Mesendoderm (in vitro differentiated cells): ENCODE measurements around the gene ABCA4.

Experiments
- DNase-seq: peaks from one replicate; pipeline ENCODE4 v3.0.0; 2013
- H2AK5ac ChIP-seq: 2 replicates; pipeline ENCODE4 v1.6.1; 2013; ENCODE audit warnings: low read length, inconsistent platforms
- H2BK120ac ChIP-seq: 2 replicates; pipeline ENCODE4 v1.6.1; 2013; ENCODE audit warnings: low read depth, mild to moderate bottlenecking, low read length, moderate library complexity, mixed read lengths
- H2BK15ac ChIP-seq: replicated peaks from 2 replicates; pipeline ENCODE4 v1.6.1; 2013; ENCODE audit warnings: low read depth, mild to moderate bottlenecking, moderate library complexity
- H2BK5ac ChIP-seq: 2 replicates; pipeline ENCODE4 v1.6.1; 2013; ENCODE audit warnings: low read length, inconsistent platforms
- H3K18ac ChIP-seq: 2 replicates; pipeline ENCODE4 v1.6.1; 2013; ENCODE audit warnings: mild to moderate bottlenecking, low read length, mixed read lengths
- H3K23ac ChIP-seq: one replicate; pipeline ENCODE4 v1.6.1; 2013; ENCODE audit warnings: low read length
- H3K27ac ChIP-seq: 2 replicates; pipeline ENCODE4 v1.5.1; 2013; ENCODE audit warnings: low read depth, mild to moderate bottlenecking, inconsistent platforms, low read length, moderate library complexity
- H3K27me3 ChIP-seq: 2 replicates; pipeline ENCODE4 v1.6.1; 2013; ENCODE audit warnings: low read length, control low read depth, mild to moderate bottlenecking, inconsistent platforms; ENCODE audit not compliant: insufficient read depth, poor library complexity
- H3K36me3 ChIP-seq: 2 replicates; pipeline ENCODE4 v1.6.1; 2013; ENCODE audit warnings: low read length, inconsistent platforms; ENCODE audit not compliant: control insufficient read depth, insufficient read depth
- H3K4ac ChIP-seq: one replicate; pipeline ENCODE4 v1.6.1; 2013; ENCODE audit warnings: low read depth, mild to moderate bottlenecking, low read length, moderate library complexity
- H3K4me1 ChIP-seq: 2 replicates; pipeline ENCODE4 v1.6.1; 2013; ENCODE audit warnings: low read depth, low read length, inconsistent platforms; ENCODE audit not compliant: control insufficient read depth
- H3K4me2 ChIP-seq: 2 replicates; pipeline ENCODE4 v1.6.1; 2013; ENCODE audit warnings: low read length
- H3K4me3 ChIP-seq: 2 replicates; pipeline ENCODE4 v1.5.1; 2013; ENCODE audit warnings: mild to moderate bottlenecking, low read length
- H3K56ac ChIP-seq: one replicate; pipeline ENCODE4 v1.6.1; 2013; ENCODE audit warnings: low read length
- H3K79me1 ChIP-seq: 2 replicates; pipeline ENCODE4 v1.6.1; 2013; ENCODE audit warnings: low read length, inconsistent platforms
- H3K79me2 ChIP-seq: 2 replicates; pipeline ENCODE4 v1.6.1; 2013; ENCODE audit warnings: mild to moderate bottlenecking, low read length; ENCODE audit not compliant: control insufficient read depth, insufficient read depth
- H3K9ac ChIP-seq: 2 replicates; pipeline ENCODE4 v1.6.1; 2013; ENCODE audit warnings: low read length, inconsistent platforms
- H4K5ac ChIP-seq: one replicate; pipeline ENCODE4 v1.6.1; 2013; ENCODE audit warnings: low read length
- H4K8ac ChIP-seq: one replicate; pipeline ENCODE4 v1.6.1; 2013; ENCODE audit warnings: low read depth, mild to moderate bottlenecking, control low read depth, low read length, moderate library complexity
- WGBS: extraction: QIAGEN DNeasy Blood & Tissue Kit; methylation state at CpG from one replicate; pipeline ENCODE4 v1.1.7; 2013; ENCODE audit warnings: low lambda C conversion rate, missing lambda C conversion rate; ENCODE audit not compliant: insufficient coverage; ENCODE audit errors: extremely low coverage; 5-methylcytosine and 5-hydroxymethylcytosine counted together

Gene ABCA4

GRCh38 chr1:94049791-94050190 is 71.2 kb downstream of the ABCA4 start:
- Histone ChIP-seq H3K9ac (no peak overlapping the region), H3K27ac (no peak overlapping the region), H3K4me1 (peaks cover 8% of the 10 kb centered on the region), H4K5ac (no peak overlapping the region), H3K56ac (no peak overlapping the region), H4K8ac (no peak overlapping the region), H2BK120ac (no peak overlapping the region), H3K4me2 (no peak overlapping the region), H3K79me2 (no peaks in the 10 kb centered on the region), H3K4me3 (no peak overlapping the region), H2BK5ac (no peak overlapping the region), H2BK15ac (no peak overlapping the region), H2AK5ac (no peak overlapping the region), H3K18ac (no peak overlapping the region), H3K4ac (no peak overlapping the region), H3K36me3 (no peaks in the 10 kb centered on the region), H3K23ac (no peak overlapping the region), H3K79me1 (no peaks in the 10 kb centered on the region), H3K27me3 (no peaks in the 10 kb centered on the region)
- WGBS, result no CpG with 5 or more reads among the region's 3 CpGs
- no peak for DNase-seq

- Histone ChIP-seq H2BK15ac (no peak overlapping the region), H3K56ac (peak overlapping the region; percentile 44), H3K18ac (no peak overlapping the region), H3K23ac (no peak overlapping the region), H2AK5ac (no peak overlapping the region), H2BK5ac (no peak overlapping the region), H3K79me1 (no peaks in the 10 kb centered on the region), H3K4me1 (peaks cover 8% of the 10 kb centered on the region), H4K5ac (no peak overlapping the region), H3K9ac (no peak overlapping the region), H2BK120ac (no peak overlapping the region), H3K27ac (no peak overlapping the region), H3K79me2 (no peaks in the 10 kb centered on the region), H3K4me3 (no peak overlapping the region), H3K36me3 (no peaks in the 10 kb centered on the region), H4K8ac (no peak overlapping the region), H3K4me2 (no peak overlapping the region), H3K4ac (no peak overlapping the region), H3K27me3 (no peaks in the 10 kb centered on the region)
- DNase-seq, result peak; percentile 50
- WGBS, result no CpG with 5 or more reads among the region's 11 CpGs
These were observed 72.4 kb downstream of the ABCA4 start for GRCh38 chr1:94048413-94049164.

- Histone ChIP-seq H3K27me3 (no peaks in the 10 kb centered on the region), H2BK15ac (no peak overlapping the region), H3K4me3 (no peak overlapping the region), H3K9ac (no peak overlapping the region), H3K4me2 (no peak overlapping the region), H3K27ac (no peak overlapping the region), H3K79me2 (no peaks in the 10 kb centered on the region), H3K79me1 (no peaks in the 10 kb centered on the region), H2AK5ac (no peak overlapping the region), H3K56ac (no peak overlapping the region), H4K8ac (no peak overlapping the region), H3K18ac (no peak overlapping the region), H3K4ac (no peak overlapping the region), H4K5ac (no peak overlapping the region), H3K36me3 (no peaks in the 10 kb centered on the region), H2BK120ac (no peak overlapping the region), H3K23ac (no peak overlapping the region), H2BK5ac (no peak overlapping the region), H3K4me1 (peaks cover 8% of the 10 kb centered on the region)
- no peak for DNase-seq
- WGBS, result no CpG with 5 or more reads among the region's 2 CpGs
These were observed 73.0 kb downstream of the ABCA4 start for GRCh38 chr1:94047949-94048348.

- peak; percentile 100 for DNase-seq
- Histone ChIP-seq H3K36me3 (no peaks in the 10 kb centered on the region), H3K4ac (no peak overlapping the region), H3K79me2 (no peaks in the 10 kb centered on the region), H4K5ac (no peak overlapping the region), H3K4me1 (peaks cover 3% of the 10 kb centered on the region), H3K27me3 (no peaks in the 10 kb centered on the region), H3K4me3 (no peak overlapping the region), H2AK5ac (no peak overlapping the region), H3K56ac (peak overlapping the region; percentile 4), H2BK5ac (no peak overlapping the region), H2BK15ac (no peak overlapping the region), H3K27ac (no peak overlapping the region), H3K23ac (no peak overlapping the region), H3K79me1 (no peaks in the 10 kb centered on the region), H3K18ac (no peak overlapping the region), H2BK120ac (no peak overlapping the region), H3K9ac (no peak overlapping the region), H4K8ac (no peak overlapping the region), H3K4me2 (no peak overlapping the region)
- WGBS, result no CpG with 5 or more reads among the region's 22 CpGs
These were observed 75.4 kb downstream of the ABCA4 start for GRCh38 chr1:94045465-94046056.

GRCh38 chr1:94044891-94045290 is 76.1 kb downstream of the ABCA4 start:
- no peaks in the 10 kb centered on the region for H3K79me2 ChIP-seq
- H4K5ac ChIP-seq, result no peak overlapping the region
- no peak overlapping the region for H2BK5ac ChIP-seq
- H2BK15ac ChIP-seq, result no peak overlapping the region
- H2BK120ac ChIP-seq, result no peak overlapping the region
- no peak for DNase-seq
- WGBS, result no CpG with 5 or more reads among the region's 9 CpGs
- no peak overlapping the region for H4K8ac ChIP-seq
- no peak overlapping the region for H3K56ac ChIP-seq
- no peak overlapping the region for H3K4me3 ChIP-seq
- no peak overlapping the region for H3K23ac ChIP-seq
- H3K36me3 ChIP-seq, result no peaks in the 10 kb centered on the region
- no peak overlapping the region for H3K4ac ChIP-seq
- no peaks in the 10 kb centered on the region for H3K27me3 ChIP-seq
- H3K27ac ChIP-seq, result no peak overlapping the region
- peaks cover 3% of the 10 kb centered on the region for H3K4me1 ChIP-seq
- H3K9ac ChIP-seq, result no peak overlapping the region
- peak overlapping the region; percentile 14 for H2AK5ac ChIP-seq
- H3K79me1 ChIP-seq, result no peaks in the 10 kb centered on the region
- no peak overlapping the region for H3K18ac ChIP-seq
- H3K4me2 ChIP-seq, result no peak overlapping the region
